SH-SY5Y (cell line): ENCODE measurements around the gene TRIO.

ENCODE experiments used
- GATA2 ChIP-seq: IDR thresholded peaks from 2 replicates; pipeline ENCODE4 v1.6.1; 2011; ENCODE audit warnings: mild to moderate bottlenecking, low read depth, low read length
- GATA3 ChIP-seq: IDR thresholded peaks from 2 replicates; pipeline ENCODE4 v1.6.1; 2011; ENCODE audit warnings: low read depth, mild to moderate bottlenecking, low read length, moderate library complexity

GRCh38 chr5:14138608-14139540, 4.3 kb upstream of the TRIO start:
- no peak for TF ChIP-seq GATA2
- TF ChIP-seq GATA3 = no peak
